Measurements from ENCODE around the gene MRPL3.

Gene MRPL3

DNA sequence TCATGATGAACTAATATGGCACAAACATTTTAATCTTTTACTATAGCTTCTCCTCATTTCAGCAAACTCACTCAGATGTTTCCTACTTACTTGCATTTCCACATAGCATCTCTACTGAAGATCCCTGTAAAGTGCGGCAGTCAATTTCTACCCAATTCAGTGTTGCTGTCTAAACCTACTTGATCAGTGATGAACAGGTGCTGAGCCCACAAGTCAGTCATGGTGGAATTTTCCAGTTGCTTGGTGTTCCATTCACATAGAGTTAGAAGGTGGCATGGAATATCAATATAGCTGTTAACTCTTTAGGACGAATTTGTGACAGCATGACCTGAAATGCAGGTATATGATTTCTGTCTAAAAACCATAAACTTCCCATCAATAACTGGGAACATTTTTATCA, 22.7 kb downstream of the MRPL3 start:
- Mint-ChIP-seq H3K36me3 (ENCODE audit: low read depth) (peaks cover 49% of the 10 kb centered on the region), H3K27ac (no peak overlapping the region), H3K4me3 (no peak overlapping the region), H3K4me1 (peaks cover 8% of the 10 kb centered on the region), H3K27me3 (ENCODE audit: low read depth, poor library complexity) (no peaks in the 10 kb centered on the region), H3K9me3 (no peaks in the 10 kb centered on the region)
- no peak for DNase-seq
- TF ChIP-seq, protein P1, sequence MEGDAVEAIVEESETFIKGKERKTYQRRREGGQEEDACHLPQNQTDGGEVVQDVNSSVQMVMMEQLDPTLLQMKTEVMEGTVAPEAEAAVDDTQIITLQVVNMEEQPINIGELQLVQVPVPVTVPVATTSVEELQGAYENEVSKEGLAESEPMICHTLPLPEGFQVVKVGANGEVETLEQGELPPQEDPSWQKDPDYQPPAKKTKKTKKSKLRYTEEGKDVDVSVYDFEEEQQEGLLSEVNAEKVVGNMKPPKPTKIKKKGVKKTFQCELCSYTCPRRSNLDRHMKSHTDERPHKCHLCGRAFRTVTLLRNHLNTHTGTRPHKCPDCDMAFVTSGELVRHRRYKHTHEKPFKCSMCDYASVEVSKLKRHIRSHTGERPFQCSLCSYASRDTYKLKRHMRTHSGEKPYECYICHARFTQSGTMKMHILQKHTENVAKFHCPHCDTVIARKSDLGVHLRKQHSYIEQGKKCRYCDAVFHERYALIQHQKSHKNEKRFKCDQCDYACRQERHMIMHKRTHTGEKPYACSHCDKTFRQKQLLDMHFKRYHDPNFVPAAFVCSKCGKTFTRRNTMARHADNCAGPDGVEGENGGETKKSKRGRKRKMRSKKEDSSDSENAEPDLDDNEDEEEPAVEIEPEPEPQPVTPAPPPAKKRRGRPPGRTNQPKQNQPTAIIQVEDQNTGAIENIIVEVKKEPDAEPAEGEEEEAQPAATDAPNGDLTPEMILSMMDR (IDR thresholded peaks at IDR 0.05) = no peak

DNA sequence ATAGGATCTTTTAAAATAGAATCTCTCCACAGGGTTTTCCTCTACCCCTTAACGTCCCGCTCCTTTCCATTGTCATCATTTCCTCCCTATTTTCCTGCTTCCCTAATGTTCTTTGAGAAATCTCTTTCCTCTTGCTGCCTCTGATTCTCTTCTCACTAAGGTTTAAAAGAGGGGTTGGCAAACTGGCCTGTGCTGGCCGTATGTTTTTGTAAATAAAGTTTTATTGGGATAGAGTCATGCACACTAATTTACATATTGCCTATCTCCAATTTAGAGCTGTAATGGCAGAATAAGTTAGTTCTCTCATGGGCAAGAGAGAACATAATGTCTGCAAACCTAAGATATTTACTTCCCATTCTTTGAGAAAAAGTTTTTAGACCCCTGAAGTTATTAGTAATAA, 25.0 kb downstream of the MRPL3 start:
- Mint-ChIP-seq H3K4me3 (no peak overlapping the region), H3K27ac (no peak overlapping the region), H3K9me3 (no peaks in the 10 kb centered on the region), H3K4me1 (no peaks in the 10 kb centered on the region), H3K36me3 (ENCODE audit: low read depth) (peaks cover 52% of the 10 kb centered on the region), H3K27me3 (ENCODE audit: low read depth, poor library complexity) (no peaks in the 10 kb centered on the region)
- TF ChIP-seq, protein P1 (IDR thresholded peaks at IDR 0.05) = no peak
- no peak for DNase-seq

DNA sequence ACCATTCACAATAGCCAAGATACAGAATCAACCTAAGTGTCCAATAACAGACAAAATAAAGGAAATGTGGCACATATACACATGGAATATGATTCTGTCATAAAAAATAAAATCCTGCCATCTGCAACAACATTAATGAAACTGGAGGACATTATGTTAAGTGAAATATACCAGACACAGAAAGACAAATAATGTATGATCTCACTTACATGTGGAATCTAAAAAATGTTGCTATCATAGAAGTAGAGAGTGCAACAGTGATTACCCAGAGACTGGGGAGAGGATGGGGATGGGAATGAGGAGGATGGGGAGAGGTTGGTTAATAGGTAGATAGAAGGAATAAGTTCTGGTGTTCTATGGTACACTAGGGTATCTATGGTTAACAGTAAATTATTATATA, 28.7 kb downstream of the MRPL3 start:
- Mint-ChIP-seq H3K36me3 (ENCODE audit: low read depth) (peaks cover 55% of the 10 kb centered on the region), H3K27me3 (ENCODE audit: low read depth, poor library complexity) (no peaks in the 10 kb centered on the region), H3K4me1 (no peaks in the 10 kb centered on the region), H3K4me3 (no peak overlapping the region), H3K27ac (no peak overlapping the region), H3K9me3 (no peaks in the 10 kb centered on the region)
- TF ChIP-seq, protein P1 (IDR thresholded peaks at IDR 0.05) = no peak
- DNase-seq = no peak

DNA sequence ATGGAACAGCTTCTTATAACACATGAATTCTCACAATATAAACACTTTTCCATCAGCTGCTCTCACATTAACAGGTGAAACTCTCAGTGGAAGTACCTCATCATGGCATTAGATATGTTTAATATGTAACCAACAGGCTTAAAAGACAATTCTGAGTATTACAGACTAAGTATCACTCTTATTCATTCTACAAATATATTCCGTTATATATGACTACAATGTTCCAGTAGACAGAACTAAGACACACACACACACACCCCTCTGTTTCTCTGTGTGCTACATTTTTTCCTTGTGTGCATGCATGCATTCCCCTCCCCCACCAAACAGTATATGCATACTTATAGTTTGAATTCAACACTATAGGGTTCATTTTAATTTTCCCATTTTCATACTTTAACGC, 32.4 kb downstream of the MRPL3 start:
- TF ChIP-seq, protein P1 (IDR thresholded peaks at IDR 0.05) = no peak
- H3K27ac Mint-ChIP-seq = no peak overlapping the region
- H3K9me3 Mint-ChIP-seq = no peaks in the 10 kb centered on the region
- no peak for DNase-seq
- no peak overlapping the region for H3K4me3 Mint-ChIP-seq
- H3K4me1 Mint-ChIP-seq = no peaks in the 10 kb centered on the region
- H3K36me3 Mint-ChIP-seq (ENCODE audit: low read depth) = peaks cover 76% of the 10 kb centered on the region
- no peaks in the 10 kb centered on the region for H3K27me3 Mint-ChIP-seq (ENCODE audit: low read depth, poor library complexity)

DNA sequence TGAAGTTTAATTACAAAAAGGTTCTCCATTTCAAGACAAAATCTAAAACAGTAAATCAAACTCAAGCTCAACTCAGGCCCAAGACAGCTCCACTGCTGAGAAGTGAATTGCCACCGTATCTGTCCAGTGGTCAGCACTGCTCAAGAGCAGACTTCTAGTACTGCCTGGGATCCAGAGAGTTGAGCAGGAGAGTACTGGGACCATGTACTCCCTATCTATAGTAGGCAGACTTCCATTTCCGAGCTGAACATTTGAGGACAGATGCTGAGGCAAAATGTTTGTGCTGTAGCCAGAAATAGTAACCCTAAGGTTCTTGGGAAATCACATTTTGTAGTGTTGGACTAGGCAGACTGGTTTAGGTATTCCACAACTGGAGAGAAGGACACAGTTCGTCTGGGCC, 44.1 kb downstream of the MRPL3 start:
- Mint-ChIP-seq H3K4me3 (no peak overlapping the region), H3K27me3 (ENCODE audit: low read depth, poor library complexity) (no peaks in the 10 kb centered on the region), H3K27ac (no peak overlapping the region), H3K9me3 (no peaks in the 10 kb centered on the region), H3K36me3 (ENCODE audit: low read depth) (peaks cover 43% of the 10 kb centered on the region), H3K4me1 (no peaks in the 10 kb centered on the region)
- DNase-seq = no peak
- TF ChIP-seq, protein P1 (IDR thresholded peaks at IDR 0.05) = no peak

DNA sequence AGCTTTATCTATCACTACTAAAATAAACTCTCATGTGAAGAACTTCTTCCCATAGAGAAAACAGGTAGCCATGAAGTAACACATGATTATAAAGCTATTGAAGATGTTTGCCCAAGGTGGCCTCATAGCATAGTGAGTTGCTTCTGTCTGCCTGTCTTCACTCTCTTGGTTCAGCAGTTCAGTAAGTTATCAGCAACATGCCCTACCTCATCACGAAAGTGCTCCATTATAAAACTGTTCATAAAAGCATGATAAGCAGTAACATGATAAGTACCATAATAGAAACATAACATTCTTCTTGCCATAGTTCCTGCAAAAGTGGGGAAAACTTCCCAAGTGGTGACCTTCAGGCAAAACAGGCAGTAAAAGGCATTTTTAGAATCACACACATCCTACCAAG, 45.6 kb downstream of the MRPL3 start:
- no peak for DNase-seq
- H3K4me3 Mint-ChIP-seq = no peak overlapping the region
- H3K4me1 Mint-ChIP-seq = no peaks in the 10 kb centered on the region
- TF ChIP-seq, protein P1 (IDR thresholded peaks at IDR 0.05) = no peak
- no peaks in the 10 kb centered on the region for H3K27me3 Mint-ChIP-seq (ENCODE audit: low read depth, poor library complexity)
- no peak overlapping the region for H3K27ac Mint-ChIP-seq
- H3K36me3 Mint-ChIP-seq (ENCODE audit: low read depth) = peaks cover 31% of the 10 kb centered on the region
- H3K9me3 Mint-ChIP-seq = no peaks in the 10 kb centered on the region

All from nephron progenitor cell (in vitro differentiated cells).